Measurements from ENCODE around the gene MYH3. TPM values are rescaled to one million over a fixed set of nuclear protein-coding genes. Genes with fewer than 3 reads are reported as not detected.

The MYH3 gene
- polyA plus RNA-seq, 12 donors: 4,109 to 17,402 (median 12,493) TPM

Other genes starting within 250 kb of the MYH3 start
- 1,000 to 10,000 TPM in 8 of 12 donors, 100 to 1,000 TPM in 4; 458 to 4,327 (median 1,781) TPM for gene MYH8, start 235.4 kb downstream of the MYH3 start, polyA plus RNA-seq (ENCODE audit: insufficient read length in 12 of 12)
- 1 to 10 TPM in 2 of 12 donors, under 1 TPM in 9, not detected in 1; 0.07 to 5.1 (median 0.44) TPM for gene MYH4, start 187.8 kb downstream of the MYH3 start, polyA plus RNA-seq (ENCODE audit: insufficient read length in 12 of 12)
- gene MYH1, start 138.8 kb downstream of the MYH3 start, polyA plus RNA-seq (ENCODE audit: insufficient read length in 12 of 12): 10 to 100 TPM in 8 of 12 donors, 1 to 10 TPM in 3, not detected in 1; 5.8 to 20.0 (median 15.4) TPM
- 100 to 1,000 TPM in 3 of 12 donors, 10 to 100 TPM in 9; 10.2 to 173 (median 70.2) TPM for gene MYH2, start 107.7 kb downstream of the MYH3 start, polyA plus RNA-seq (ENCODE audit: insufficient read length in 12 of 12)
- 10 to 100 TPM in 11 of 12 donors, not detected in 1; 22.7 to 33.1 (median 26.3) TPM for gene SCO1, start 40.2 kb upstream of the MYH3 start, polyA plus RNA-seq (ENCODE audit: insufficient read length in 12 of 12)
- 10 to 100 TPM in 11 of 12 donors, not detected in 1; 14.1 to 24.5 (median 18.3) TPM for gene ADPRM, start 40.3 kb upstream of the MYH3 start, polyA plus RNA-seq (ENCODE audit: insufficient read length in 12 of 12)
- 10 to 100 TPM in 7 of 12 donors, 1 to 10 TPM in 4, not detected in 1; 5.4 to 14.0 (median 10.7) TPM for gene TMEM220, start 72.7 kb upstream of the MYH3 start, polyA plus RNA-seq (ENCODE audit: insufficient read length in 12 of 12)
- gene TMEM238L, start 146.8 kb upstream of the MYH3 start, polyA plus RNA-seq (ENCODE audit: insufficient read length in 12 of 12): under 1 TPM in 6 of 12 donors, not detected in 6; 0.08 to 0.37 (median 0.21) TPM
- under 1 TPM in 8 of 12 donors, not detected in 4; 0.04 to 0.22 (median 0.11) TPM for gene PIRT, start 180.8 kb upstream of the MYH3 start, polyA plus RNA-seq (ENCODE audit: insufficient read length in 12 of 12)

Measured in muscle of arm (tissue), 12 donors.